Measurements from ENCODE around the gene DNPEP. TPM values are rescaled to one million over a fixed set of nuclear protein-coding genes. Genes with fewer than 3 reads are reported as not detected.
A peak's percentile ranks its signal among the peaks of the same experiment; 100 is the strongest.
"Not testable (repeated sequence)": the region's sequence is repeated elsewhere in the genome, so short reads cannot be mapped to it uniquely, and the experiment has no call there.

Gene DNPEP
- polyA plus RNA-seq, 1 donor from 2014 or later: 49.9 TPM

- no peak overlapping the region for H3K27ac Mint-ChIP-seq
- H3K4me3 Mint-ChIP-seq: no peak overlapping the region
- H3K4me1 Mint-ChIP-seq: peaks cover 0 to 4% (median 2%) of the 10 kb centered on the region in 3 donors
- H3K36me3 Mint-ChIP-seq: no peaks in the 10 kb centered on the region
- H3K27me3 Mint-ChIP-seq: peaks cover 18% of the 10 kb centered on the region
- H3K9me3 Mint-ChIP-seq: no peaks in the 10 kb centered on the region
Observed at GRCh38 chr2:219399716-219400478, 12.2 kb upstream of the DNPEP start.

GRCh38 chr2:219398721-219399363 lies 11.1 kb upstream of the DNPEP start:
- Mint-ChIP-seq H3K27me3 (peaks cover 17% of the 10 kb centered on the region), H3K9me3 (no peaks in the 10 kb centered on the region), H3K4me3 (no peak overlapping the region), H3K27ac (no peak overlapping the region), H3K4me1 (peaks cover 0 to 4% (median 2%) of the 10 kb centered on the region in 3 donors), H3K36me3 (no peaks in the 10 kb centered on the region)

GRCh38 chr2:219396863-219397457 lies 9.2 kb upstream of the DNPEP start:
- Mint-ChIP-seq H3K36me3 (no peaks in the 10 kb centered on the region), H3K4me3 (no peak overlapping the region), H3K27me3 (peaks cover 9% of the 10 kb centered on the region), H3K9me3 (no peaks in the 10 kb centered on the region), H3K4me1 (peaks cover 0 to 4% (median 2%) of the 10 kb centered on the region in 3 donors), H3K27ac (no peak overlapping the region)

GRCh38 chr2:219395609-219396008 lies 7.9 kb upstream of the DNPEP start:
- H3K9me3 Mint-ChIP-seq: peaks cover 0 to 3% (median 0%) of the 10 kb centered on the region in 3 donors
- H3K27ac Mint-ChIP-seq: no peak overlapping the region
- peaks cover 9% of the 10 kb centered on the region for H3K27me3 Mint-ChIP-seq
- H3K4me1 Mint-ChIP-seq: peaks cover 0 to 4% (median 2%) of the 10 kb centered on the region in 3 donors
- H3K4me3 Mint-ChIP-seq: no peak overlapping the region
- H3K36me3 Mint-ChIP-seq: no peaks in the 10 kb centered on the region

- not testable (repeated sequence) for H3K27me3 Mint-ChIP-seq, H3K4me1 Mint-ChIP-seq, H3K27ac Mint-ChIP-seq, H3K4me3 Mint-ChIP-seq, H3K36me3 Mint-ChIP-seq, H3K9me3 Mint-ChIP-seq
Observed at GRCh38 chr2:219395056-219395455, 7.3 kb upstream of the DNPEP start.

- H3K27ac Mint-ChIP-seq: no peak overlapping the region
- H3K9me3 Mint-ChIP-seq: peaks cover 0 to 3% (median 0%) of the 10 kb centered on the region in 3 donors
- H3K27me3 Mint-ChIP-seq: peaks cover 8% of the 10 kb centered on the region
- no peak overlapping the region for H3K4me3 Mint-ChIP-seq
- H3K36me3 Mint-ChIP-seq: no peaks in the 10 kb centered on the region
- peaks cover 0 to 8% (median 7%) of the 10 kb centered on the region in 3 donors for H3K4me1 Mint-ChIP-seq
Observed at GRCh38 chr2:219392754-219393153, 5.0 kb upstream of the DNPEP start.

GRCh38 chr2:219388907-219389156 lies 1.1 kb upstream of the DNPEP start:
- peaks cover 5 to 13% (median 11%) of the 10 kb centered on the region in 3 donors for H3K4me1 Mint-ChIP-seq
- peaks cover 2% of the 10 kb centered on the region for H3K36me3 Mint-ChIP-seq
- H3K27me3 Mint-ChIP-seq: peaks cover 3% of the 10 kb centered on the region
- H3K4me3 Mint-ChIP-seq: peak overlapping the region; percentile 64 to 93 (median 76)
- H3K27ac Mint-ChIP-seq: peak overlapping the region in 2 of 3 donors; percentile 94
- peaks cover 0 to 3% (median 0%) of the 10 kb centered on the region in 3 donors for H3K9me3 Mint-ChIP-seq

- Mint-ChIP-seq H3K36me3 (peaks cover 2% of the 10 kb centered on the region), H3K9me3 (peaks cover 0 to 3% (median 0%) of the 10 kb centered on the region in 3 donors), H3K27me3 (peaks cover 3% of the 10 kb centered on the region), H3K27ac (peak overlapping the region; percentile 86 to 94 (median 94)), H3K4me1 (peaks cover 9 to 13% (median 11%) of the 10 kb centered on the region in 3 donors), H3K4me3 (peak overlapping the region; percentile 64 to 93 (median 80))
Observed at GRCh38 chr2:219388121-219388906, 602 bp upstream of the DNPEP start.

- H3K4me1 Mint-ChIP-seq: peaks cover 9 to 13% (median 11%) of the 10 kb centered on the region in 3 donors
- peak overlapping the region; percentile 93 to 96 (median 94) for H3K4me3 Mint-ChIP-seq
- peaks cover 0 to 3% (median 0%) of the 10 kb centered on the region in 3 donors for H3K9me3 Mint-ChIP-seq
- H3K27me3 Mint-ChIP-seq: no peaks in the 10 kb centered on the region
- H3K36me3 Mint-ChIP-seq: peaks cover 6% of the 10 kb centered on the region
- H3K27ac Mint-ChIP-seq: peak overlapping the region; percentile 86 to 98 (median 94)
Observed at GRCh38 chr2:219386532-219387280, 1.0 kb downstream of the DNPEP start.

GRCh38 chr2:219385958-219386520 lies 1.7 kb downstream of the DNPEP start:
- peak overlapping the region in 1 of 3 donors; percentile 94 for H3K27ac Mint-ChIP-seq
- no peaks in the 10 kb centered on the region for H3K27me3 Mint-ChIP-seq
- H3K4me1 Mint-ChIP-seq: peaks cover 9 to 13% (median 11%) of the 10 kb centered on the region in 3 donors
- peaks cover 7% of the 10 kb centered on the region for H3K36me3 Mint-ChIP-seq
- H3K9me3 Mint-ChIP-seq: peaks cover 0 to under 1% (median 0%) of the 10 kb centered on the region in 3 donors
- peak overlapping the region; percentile 63 to 95 (median 93) for H3K4me3 Mint-ChIP-seq

GRCh38 chr2:219384859-219385258 lies 2.9 kb downstream of the DNPEP start:
- Mint-ChIP-seq H3K4me3 (peak overlapping the region in 2 of 4 donors; percentile 12 to 93), H3K27ac (peak overlapping the region in 1 of 3 donors; percentile 81), H3K36me3 (peaks cover 7% of the 10 kb centered on the region), H3K4me1 (peaks cover 9 to 13% (median 11%) of the 10 kb centered on the region in 3 donors), H3K27me3 (no peaks in the 10 kb centered on the region), H3K9me3 (no peaks in the 10 kb centered on the region)

GRCh38 chr2:219384083-219384713 lies 3.5 kb downstream of the DNPEP start:
- peaks cover 9 to 13% (median 11%) of the 10 kb centered on the region in 3 donors for H3K4me1 Mint-ChIP-seq
- H3K4me3 Mint-ChIP-seq: peak overlapping the region in 1 of 4 donors; percentile 93

GRCh38 chr2:219381448-219381847 lies 6.3 kb downstream of the DNPEP start:
- Mint-ChIP-seq H3K9me3 (no peaks in the 10 kb centered on the region), H3K27ac (no peak overlapping the region), H3K36me3 (peaks cover 7% of the 10 kb centered on the region), H3K4me1 (peaks cover 2 to 4% (median 4%) of the 10 kb centered on the region in 3 donors), H3K4me3 (no peak overlapping the region), H3K27me3 (no peaks in the 10 kb centered on the region)

More at GRCh38 chr2:219384083-219384713, 3.5 kb downstream of the DNPEP start:
- Mint-ChIP-seq H3K27me3 (no peaks in the 10 kb centered on the region), H3K9me3 (no peaks in the 10 kb centered on the region), H3K27ac (peak overlapping the region in 1 of 3 donors; percentile 81), H3K36me3 (peaks cover 7% of the 10 kb centered on the region)

All from IgD-negative memory B cell (primary cell).